Fibroblast of lung (primary cell): Measurements from ENCODE around the gene MUC6. TPM values are rescaled to one million over a fixed set of nuclear protein-coding genes. Genes with fewer than 3 reads are reported as not detected.

Source experiments
- DNase-seq, 2 donors: peaks; one replicate each; pipeline versions ENCODE4 v3.0.0 to v3.0.0-alpha.2; 2010; ENCODE audit warnings: low read depth in 2 of 2
- H2AFZ ChIP-seq: 2 replicates; pipeline ENCODE4 v1.5.1; 2012; ENCODE audit warnings: low read length, control low read depth, inconsistent platforms
- H3K27ac ChIP-seq: 2 replicates; pipeline ENCODE4 v1.5.1; 2011; ENCODE audit warnings: low read length, control low read depth; ENCODE audit not compliant: insufficient read depth
- H3K27me3 ChIP-seq: 2 replicates; pipeline ENCODE4 v1.5.1; 2011; ENCODE audit warnings: mild to moderate bottlenecking, low read length; ENCODE audit not compliant: control insufficient read depth, insufficient read depth
- H3K36me3 ChIP-seq: 2 replicates; pipeline ENCODE4 v1.5.1; 2011; ENCODE audit warnings: low read length; ENCODE audit not compliant: control insufficient read depth, insufficient read depth
- H3K4me1 ChIP-seq: 2 replicates; pipeline ENCODE4 v1.5.1; 2011; ENCODE audit warnings: low read length; ENCODE audit not compliant: control insufficient read depth, insufficient read depth; ENCODE audit errors: extremely low read depth
- H3K4me2 ChIP-seq: 2 replicates; pipeline ENCODE4 v1.5.1; 2011; ENCODE audit warnings: low read length, control low read depth; ENCODE audit not compliant: insufficient read depth; ENCODE audit errors: extremely low read depth
- H3K4me3 ChIP-seq, 4 experiments: fragments of 200-600 bp in 1 of 4; sonication (generic) in 1 of 4; replicated peaks in 1 of 4; 2 replicates each; pipeline ENCODE4 v1.5.1; 2011 to 2016; ENCODE audit warnings: low read length in 4 of 4, low read depth in 3 of 4, mild to moderate bottlenecking in 3 of 4, control low read depth in 2 of 4, inconsistent platforms in 1 of 4, mixed read lengths in 1 of 4; ENCODE audit not compliant: insufficient read depth in 1 of 4; ENCODE audit errors: control extremely low read depth in 1 of 4
- H3K79me2 ChIP-seq: 2 replicates; pipeline ENCODE4 v1.5.1; 2012; ENCODE audit warnings: mild to moderate bottlenecking, low read length, inconsistent platforms; ENCODE audit not compliant: control insufficient read depth, insufficient read depth
- H3K9ac ChIP-seq: 2 replicates; pipeline ENCODE4 v1.5.1; 2011; ENCODE audit warnings: mild to moderate bottlenecking, low read length, control low read depth; ENCODE audit not compliant: insufficient read depth
- H3K9me3 ChIP-seq: 2 replicates; pipeline ENCODE4 v1.5.1; 2012; ENCODE audit warnings: low read depth, low read length; ENCODE audit not compliant: control insufficient read depth, insufficient read depth
- H4K20me1 ChIP-seq: 2 replicates; pipeline ENCODE4 v1.5.1; 2011; ENCODE audit warnings: low read length; ENCODE audit not compliant: control insufficient read depth, insufficient read depth; ENCODE audit errors: extremely low read depth
- EZH2 ChIP-seq: IDR thresholded peaks from 2 replicates; pipeline ENCODE4 v1.5.1; 2012; ENCODE audit warnings: low read length, control low read depth, mild to moderate bottlenecking; ENCODE audit errors: missing control alignments
- polyA plus RNA-seq, 2 donors: library from polyadenylated mRNA; depleted of rRNA in 1 of 2; stranded (reverse) in 1 of 2; unstranded in 1 of 2; fragments of >200 nt; gene quantifications; 2 replicates each; pipeline ENCODE4 v1.2.1, GENCODE V29; 2011 to 2012; ENCODE audit warnings: missing spikeins in 1 of 2
- total RNA-seq: library from RNA; depleted of rRNA; stranded (reverse); fragments of >200 nt; gene quantifications from 2 replicates; pipeline ENCODE4 v1.2.1, GENCODE V29; 2014
- TF ChIP-seq, protein P1 (sequence below), 2 donors: IDR thresholded peaks in 1 of 2; conservative IDR thresholded peaks in 1 of 2; 1 replicate in 1 of 2; 2 replicates in 1 of 2; pipeline ENCODE4 v1.5.1; 2011 to 2012; ENCODE audit warnings: low read length in 2 of 2, control low read depth in 1 of 2, inconsistent platforms in 1 of 2, low read depth in 1 of 2, mild to moderate bottlenecking in 1 of 2

The MUC6 gene
- total and polyA plus RNA-seq, 2 donors (not counting 1 experiment from before 2014, with no cell fraction given): not detected

DNA sequence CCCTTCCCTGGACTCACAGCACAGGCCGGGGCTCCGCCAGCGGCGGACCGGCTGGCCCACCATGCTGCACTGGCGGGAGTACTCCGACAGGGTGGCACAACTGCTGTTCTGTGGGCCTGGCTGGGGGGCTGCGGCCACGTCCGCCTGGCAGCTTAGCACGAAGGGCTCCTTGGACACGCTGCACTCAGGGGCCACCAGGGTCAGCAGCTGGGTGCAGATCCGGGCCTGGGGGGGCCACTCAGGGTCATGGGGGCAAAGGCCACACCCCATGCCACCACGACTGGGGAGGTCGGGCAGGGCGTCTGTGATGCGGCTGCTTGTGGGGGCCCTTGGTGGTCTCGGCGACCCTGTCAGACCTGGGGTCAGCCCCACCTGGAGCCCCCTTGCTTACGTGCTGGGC, 6.0 kb downstream of the MUC6 start:
- Histone ChIP-seq H3K27ac (no peak overlapping the region), H4K20me1 (no peaks in the 10 kb centered on the region), H2AFZ (no peak overlapping the region), H3K4me3 (no peak overlapping the region), H3K9ac (no peak overlapping the region), H3K4me2 (no peak overlapping the region), H3K36me3 (no peaks in the 10 kb centered on the region), H3K27me3 (no peaks in the 10 kb centered on the region), H3K4me1 (no peaks in the 10 kb centered on the region), H3K9me3 (no peaks in the 10 kb centered on the region), H3K79me2 (no peaks in the 10 kb centered on the region)
- TF ChIP-seq, protein P1, sequence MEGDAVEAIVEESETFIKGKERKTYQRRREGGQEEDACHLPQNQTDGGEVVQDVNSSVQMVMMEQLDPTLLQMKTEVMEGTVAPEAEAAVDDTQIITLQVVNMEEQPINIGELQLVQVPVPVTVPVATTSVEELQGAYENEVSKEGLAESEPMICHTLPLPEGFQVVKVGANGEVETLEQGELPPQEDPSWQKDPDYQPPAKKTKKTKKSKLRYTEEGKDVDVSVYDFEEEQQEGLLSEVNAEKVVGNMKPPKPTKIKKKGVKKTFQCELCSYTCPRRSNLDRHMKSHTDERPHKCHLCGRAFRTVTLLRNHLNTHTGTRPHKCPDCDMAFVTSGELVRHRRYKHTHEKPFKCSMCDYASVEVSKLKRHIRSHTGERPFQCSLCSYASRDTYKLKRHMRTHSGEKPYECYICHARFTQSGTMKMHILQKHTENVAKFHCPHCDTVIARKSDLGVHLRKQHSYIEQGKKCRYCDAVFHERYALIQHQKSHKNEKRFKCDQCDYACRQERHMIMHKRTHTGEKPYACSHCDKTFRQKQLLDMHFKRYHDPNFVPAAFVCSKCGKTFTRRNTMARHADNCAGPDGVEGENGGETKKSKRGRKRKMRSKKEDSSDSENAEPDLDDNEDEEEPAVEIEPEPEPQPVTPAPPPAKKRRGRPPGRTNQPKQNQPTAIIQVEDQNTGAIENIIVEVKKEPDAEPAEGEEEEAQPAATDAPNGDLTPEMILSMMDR (conservative IDR thresholded peaks at IDR 0.05 in 1 of 2, IDR thresholded peaks at IDR 0.05 in 1 of 2; ENCODE audit: low read depth in 1 of 2, low read length in 2 of 2): no peak
- TF ChIP-seq EZH2: no peak
- no peak for DNase-seq

GRCh38 chr11:1030086-1030485, 6.4 kb downstream of the MUC6 start:
- Histone ChIP-seq H3K79me2 (no peaks in the 10 kb centered on the region), H3K27ac (no peak overlapping the region)

DNA sequence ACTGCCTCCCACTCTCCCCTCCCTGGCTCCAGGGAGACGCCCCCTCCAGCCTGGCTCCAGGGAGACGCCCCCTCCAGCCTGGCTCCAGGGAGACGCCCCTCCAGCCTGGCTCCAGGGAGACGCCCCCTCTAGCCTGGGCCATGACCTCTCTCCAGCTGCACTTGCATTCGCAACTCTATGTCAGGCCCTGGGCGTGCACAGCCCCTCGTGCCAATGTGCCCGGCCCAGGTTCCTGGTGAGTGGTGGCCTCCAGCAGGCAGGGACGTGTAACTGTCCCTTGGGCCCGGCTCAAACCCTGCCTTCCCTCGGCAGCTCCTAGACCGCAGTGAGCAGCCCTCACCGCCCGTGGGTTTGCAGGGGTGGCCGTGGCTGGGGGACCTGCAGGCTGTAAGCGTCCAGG, 6.9 kb downstream of the MUC6 start:
- no peaks in the 10 kb centered on the region for H3K4me1 ChIP-seq
- H3K9ac ChIP-seq: no peak overlapping the region
- DNase-seq: no peak
- no peaks in the 10 kb centered on the region for H3K36me3 ChIP-seq
- no peak overlapping the region for H3K4me2 ChIP-seq
- H3K9me3 ChIP-seq: no peaks in the 10 kb centered on the region
- H3K27ac ChIP-seq: no peak overlapping the region
- no peak overlapping the region for H2AFZ ChIP-seq
- no peaks in the 10 kb centered on the region for H3K79me2 ChIP-seq
- no peaks in the 10 kb centered on the region for H3K27me3 ChIP-seq
- TF ChIP-seq, protein P1 (conservative IDR thresholded peaks at IDR 0.05 in 1 of 2, IDR thresholded peaks at IDR 0.05 in 1 of 2; ENCODE audit: low read depth in 1 of 2, low read length in 2 of 2): no peak
- TF ChIP-seq EZH2: no peak
- H4K20me1 ChIP-seq: no peaks in the 10 kb centered on the region
- no peak overlapping the region for H3K4me3 ChIP-seq

More at GRCh38 chr11:1030086-1030485, 6.4 kb downstream of the MUC6 start:
- Histone ChIP-seq H3K4me2 (no peak overlapping the region), H3K9ac (no peak overlapping the region), H3K4me1 (no peaks in the 10 kb centered on the region), H4K20me1 (no peaks in the 10 kb centered on the region), H3K27me3 (no peaks in the 10 kb centered on the region), H3K4me3 (no peak overlapping the region), H3K36me3 (no peaks in the 10 kb centered on the region), H3K9me3 (no peaks in the 10 kb centered on the region), H2AFZ (no peak overlapping the region)
- no peak for TF ChIP-seq EZH2
- TF ChIP-seq, protein P1 (conservative IDR thresholded peaks at IDR 0.05 in 1 of 2, IDR thresholded peaks at IDR 0.05 in 1 of 2; ENCODE audit: low read depth in 1 of 2, low read length in 2 of 2): no peak
- DNase-seq: no peak
